SK-N-SH treated with all-trans-retinoic acid at 6 μM for 48 hours (cell line): ENCODE results near the gene NR1D2.

Experiments used
- ESRRG ChIP-seq: fragments of 250-450 bp; sonication (Bioruptor Pico); IDR thresholded peaks from 2 replicates; pipeline ENCODE4 v1.6.1; 2021; ENCODE audit warnings: mild to moderate bottlenecking
- GLIS3 ChIP-seq: fragments of 250-450 bp; sonication (Bioruptor Pico); IDR thresholded peaks from 2 replicates; pipeline ENCODE4 v1.5.0; 2020; ENCODE audit warnings: mild to moderate bottlenecking, moderate library complexity
- ISL1 ChIP-seq: fragments of 250-450 bp; sonication (Bioruptor Pico); IDR thresholded peaks from 2 replicates; pipeline ENCODE4 v2.1.2; 2022; ENCODE audit warnings: mild to moderate bottlenecking, moderate library complexity
- PATZ1 ChIP-seq: fragments of 250-450 bp; sonication (Bioruptor Pico); IDR thresholded peaks from 2 replicates; pipeline ENCODE4 v1.8.0; 2020; ENCODE audit warnings: mild to moderate bottlenecking, moderate library complexity, borderline replicate concordance
- PPARA ChIP-seq: fragments of 250-450 bp; sonication (Bioruptor Pico); IDR thresholded peaks from 2 replicates; pipeline ENCODE4 v1.5.0; 2020; ENCODE audit warnings: mild to moderate bottlenecking, borderline replicate concordance
- RARB ChIP-seq: fragments of 250-450 bp; sonication (Bioruptor Pico); IDR thresholded peaks from 2 replicates; pipeline ENCODE4 v1.8.0; 2021; ENCODE audit warnings: mild to moderate bottlenecking, moderate library complexity
- TOX ChIP-seq: fragments of 250-450 bp; sonication (Bioruptor Pico); IDR thresholded peaks from 2 replicates; pipeline ENCODE4 v1.8.0; 2021; ENCODE audit warnings: mild to moderate bottlenecking, moderate library complexity, borderline replicate concordance
- ZC3H10 ChIP-seq: fragments of 250-450 bp; sonication (Bioruptor Pico); IDR thresholded peaks from 2 replicates; pipeline ENCODE4 v1.5.1; 2021; ENCODE audit warnings: mild to moderate bottlenecking, moderate library complexity
- ZFP3 ChIP-seq: fragments of 250-450 bp; sonication (Bioruptor Pico); IDR thresholded peaks from 2 replicates; pipeline ENCODE4 v1.5.0; 2020; ENCODE audit warnings: mild to moderate bottlenecking, moderate library complexity
- ZFP30 ChIP-seq: fragments of 450-650 bp; formaldehyde crosslinking; IDR thresholded peaks from 2 replicates; pipeline ENCODE4 v1.5.0; 2022; ENCODE audit warnings: mild to moderate bottlenecking, moderate library complexity
- ZNF70 ChIP-seq: fragments of 450-650 bp; formaldehyde crosslinking; IDR thresholded peaks from 2 replicates; pipeline ENCODE4 v1.5.0; 2020; ENCODE audit warnings: mild to moderate bottlenecking, moderate library complexity
- ZNF8 ChIP-seq: fragments of 450-650 bp; formaldehyde crosslinking; IDR thresholded peaks from 2 replicates; pipeline ENCODE4 v1.5.0; 2020; ENCODE audit warnings: mild to moderate bottlenecking, moderate library complexity
- TF ChIP-seq, protein P1 (sequence below): fragments of 250-450 bp; sonication (Bioruptor Pico); IDR thresholded peaks from 2 replicates; pipeline ENCODE4 v1.8.0; 2021; ENCODE audit warnings: low read depth, mild to moderate bottlenecking, moderate library complexity, borderline replicate concordance

- TF ChIP-seq PATZ1 (CRISPR knock-in tag) (no peak), TOX (peak; percentile 20; the same call in 1 of the 2 replicates), ZNF70 (CRISPR knock-in tag) (no peak), ZFP30 (CRISPR knock-in tag) (no peak), ZNF8 (CRISPR knock-in tag) (no peak), PPARA (CRISPR knock-in tag) (no peak), GLIS3 (CRISPR knock-in tag) (no peak), ESRRG (CRISPR knock-in tag) (no peak), ISL1 (CRISPR knock-in tag) (peak; percentile 88), RARB (no peak), ZFP3 (CRISPR knock-in tag) (no peak), ZC3H10 (CRISPR knock-in tag) (peak; percentile 24; the same call in 1 of the 2 replicates)
- TF ChIP-seq, protein P1, sequence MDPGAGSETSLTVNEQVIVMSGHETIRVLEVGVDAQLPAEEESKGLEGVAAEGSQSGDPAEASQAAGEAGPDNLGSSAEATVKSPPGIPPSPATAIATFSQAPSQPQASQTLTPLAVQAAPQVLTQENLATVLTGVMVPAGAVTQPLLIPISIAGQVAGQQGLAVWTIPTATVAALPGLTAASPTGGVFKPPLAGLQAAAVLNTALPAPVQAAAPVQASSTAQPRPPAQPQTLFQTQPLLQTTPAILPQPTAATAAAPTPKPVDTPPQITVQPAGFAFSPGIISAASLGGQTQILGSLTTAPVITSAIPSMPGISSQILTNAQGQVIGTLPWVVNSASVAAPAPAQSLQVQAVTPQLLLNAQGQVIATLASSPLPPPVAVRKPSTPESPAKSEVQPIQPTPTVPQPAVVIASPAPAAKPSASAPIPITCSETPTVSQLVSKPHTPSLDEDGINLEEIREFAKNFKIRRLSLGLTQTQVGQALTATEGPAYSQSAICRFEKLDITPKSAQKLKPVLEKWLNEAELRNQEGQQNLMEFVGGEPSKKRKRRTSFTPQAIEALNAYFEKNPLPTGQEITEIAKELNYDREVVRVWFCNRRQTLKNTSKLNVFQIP (CRISPR knock-in tag), result no peak
Observed at GRCh38 chr3:23968463-23969184, 23.5 kb downstream of the NR1D2 start.
